Mammary epithelial cell (primary cell): ENCODE data around the gene AIF1.

Experiments
- EZH2 ChIP-seq: IDR thresholded peaks from 2 replicates; pipeline ENCODE4 v1.6.1; 2012; ENCODE audit warnings: low read length, inconsistent platforms, borderline replicate concordance
- TF ChIP-seq, protein P1 (sequence below), 2 donors: IDR thresholded peaks in 1 of 2; conservative IDR thresholded peaks in 1 of 2; 2 replicates each; pipeline ENCODE4 v1.5.1; 2011 to 2012; ENCODE audit warnings: inconsistent platforms in 2 of 2, low read length in 2 of 2, mild to moderate bottlenecking in 2 of 2, control low read depth in 1 of 2, low read depth in 1 of 2; ENCODE audit not compliant: insufficient read depth in 1 of 2; ENCODE audit errors: extremely low read depth in 1 of 2

- TF ChIP-seq, protein P1, sequence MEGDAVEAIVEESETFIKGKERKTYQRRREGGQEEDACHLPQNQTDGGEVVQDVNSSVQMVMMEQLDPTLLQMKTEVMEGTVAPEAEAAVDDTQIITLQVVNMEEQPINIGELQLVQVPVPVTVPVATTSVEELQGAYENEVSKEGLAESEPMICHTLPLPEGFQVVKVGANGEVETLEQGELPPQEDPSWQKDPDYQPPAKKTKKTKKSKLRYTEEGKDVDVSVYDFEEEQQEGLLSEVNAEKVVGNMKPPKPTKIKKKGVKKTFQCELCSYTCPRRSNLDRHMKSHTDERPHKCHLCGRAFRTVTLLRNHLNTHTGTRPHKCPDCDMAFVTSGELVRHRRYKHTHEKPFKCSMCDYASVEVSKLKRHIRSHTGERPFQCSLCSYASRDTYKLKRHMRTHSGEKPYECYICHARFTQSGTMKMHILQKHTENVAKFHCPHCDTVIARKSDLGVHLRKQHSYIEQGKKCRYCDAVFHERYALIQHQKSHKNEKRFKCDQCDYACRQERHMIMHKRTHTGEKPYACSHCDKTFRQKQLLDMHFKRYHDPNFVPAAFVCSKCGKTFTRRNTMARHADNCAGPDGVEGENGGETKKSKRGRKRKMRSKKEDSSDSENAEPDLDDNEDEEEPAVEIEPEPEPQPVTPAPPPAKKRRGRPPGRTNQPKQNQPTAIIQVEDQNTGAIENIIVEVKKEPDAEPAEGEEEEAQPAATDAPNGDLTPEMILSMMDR (conservative IDR thresholded peaks at IDR 0.05 in 1 of 2, IDR thresholded peaks at IDR 0.05 in 1 of 2; ENCODE audit: extremely low read depth in 1 of 2, insufficient read depth in 1 of 2, low read depth in 1 of 2, low read length in 2 of 2) = no peak
- no peak for TF ChIP-seq EZH2
Measured at GRCh38 chr6:31663126-31663960, 48.3 kb downstream of the AIF1 start.
